ENCODE measurements around the gene PAQR5.

The PAQR5 gene

DNA sequence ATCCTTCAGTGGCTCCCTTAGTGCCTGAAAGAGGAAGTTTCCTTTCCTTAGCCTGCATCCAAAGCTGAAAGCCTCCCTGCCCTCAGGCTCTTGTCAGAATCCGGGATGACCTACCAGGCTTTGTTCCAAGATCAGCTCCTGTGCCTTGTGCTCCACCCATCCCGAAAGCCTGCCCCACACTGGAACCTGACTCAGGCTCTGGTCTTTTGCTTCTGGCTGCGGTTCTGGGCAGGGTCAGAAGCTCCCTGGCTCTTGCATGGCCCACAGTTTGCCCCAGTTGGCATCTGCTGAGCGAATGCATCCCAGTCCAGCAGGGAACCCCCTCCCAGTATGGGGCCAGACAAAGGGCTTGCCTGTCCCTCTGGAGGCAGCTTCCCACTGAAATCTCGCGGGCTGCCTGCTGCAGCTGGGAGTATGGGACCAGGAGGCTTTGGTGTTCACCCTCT, 89.6 kb downstream of the PAQR5 start:
- peak; percentile 56 for DNase-seq (ENCODE audit: low read depth)
- TF ChIP-seq, protein P1, sequence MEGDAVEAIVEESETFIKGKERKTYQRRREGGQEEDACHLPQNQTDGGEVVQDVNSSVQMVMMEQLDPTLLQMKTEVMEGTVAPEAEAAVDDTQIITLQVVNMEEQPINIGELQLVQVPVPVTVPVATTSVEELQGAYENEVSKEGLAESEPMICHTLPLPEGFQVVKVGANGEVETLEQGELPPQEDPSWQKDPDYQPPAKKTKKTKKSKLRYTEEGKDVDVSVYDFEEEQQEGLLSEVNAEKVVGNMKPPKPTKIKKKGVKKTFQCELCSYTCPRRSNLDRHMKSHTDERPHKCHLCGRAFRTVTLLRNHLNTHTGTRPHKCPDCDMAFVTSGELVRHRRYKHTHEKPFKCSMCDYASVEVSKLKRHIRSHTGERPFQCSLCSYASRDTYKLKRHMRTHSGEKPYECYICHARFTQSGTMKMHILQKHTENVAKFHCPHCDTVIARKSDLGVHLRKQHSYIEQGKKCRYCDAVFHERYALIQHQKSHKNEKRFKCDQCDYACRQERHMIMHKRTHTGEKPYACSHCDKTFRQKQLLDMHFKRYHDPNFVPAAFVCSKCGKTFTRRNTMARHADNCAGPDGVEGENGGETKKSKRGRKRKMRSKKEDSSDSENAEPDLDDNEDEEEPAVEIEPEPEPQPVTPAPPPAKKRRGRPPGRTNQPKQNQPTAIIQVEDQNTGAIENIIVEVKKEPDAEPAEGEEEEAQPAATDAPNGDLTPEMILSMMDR (IDR thresholded peaks at IDR 0.05; ENCODE audit: insufficient read depth, low read depth, low read length, missing control alignments) = no peak
- H3K4me3 ChIP-seq (ENCODE audit: low read length) = no peak overlapping the region

DNA sequence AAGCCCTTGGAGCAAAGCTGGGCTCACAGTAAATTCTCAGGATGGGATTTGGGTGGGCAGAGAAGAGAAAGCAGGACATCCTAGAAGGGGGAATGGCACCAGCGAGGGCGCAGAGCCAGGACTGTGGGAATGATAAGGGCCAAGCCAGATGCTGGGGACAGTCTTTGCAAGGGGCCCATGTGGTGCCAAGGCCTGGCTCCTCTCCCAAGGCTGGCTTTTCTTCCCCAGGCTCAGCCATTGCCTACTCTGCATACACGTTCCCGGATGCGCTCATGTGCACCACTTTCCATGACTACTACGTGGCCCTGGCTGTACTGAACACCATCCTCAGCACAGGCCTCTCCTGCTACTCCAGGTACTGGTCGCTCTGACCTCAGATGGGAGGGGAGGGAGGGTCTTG, 90.7 kb downstream of the PAQR5 start:
- DNase-seq (ENCODE audit: low read depth) = no peak
- TF ChIP-seq, protein P1 (IDR thresholded peaks at IDR 0.05; ENCODE audit: insufficient read depth, low read depth, low read length, missing control alignments) = no peak
- H3K4me3 ChIP-seq (ENCODE audit: low read length) = no peak overlapping the region

- DNase-seq (ENCODE audit: low read depth) = peak; percentile 90
- H3K4me3 ChIP-seq (ENCODE audit: low read length) = no peak overlapping the region
- TF ChIP-seq, protein P1 (IDR thresholded peaks at IDR 0.05; ENCODE audit: insufficient read depth, low read depth, low read length, missing control alignments) = no peak
These were observed 91.9 kb downstream of the PAQR5 start for GRCh38 chr15:69390575-69390974.

DNA sequence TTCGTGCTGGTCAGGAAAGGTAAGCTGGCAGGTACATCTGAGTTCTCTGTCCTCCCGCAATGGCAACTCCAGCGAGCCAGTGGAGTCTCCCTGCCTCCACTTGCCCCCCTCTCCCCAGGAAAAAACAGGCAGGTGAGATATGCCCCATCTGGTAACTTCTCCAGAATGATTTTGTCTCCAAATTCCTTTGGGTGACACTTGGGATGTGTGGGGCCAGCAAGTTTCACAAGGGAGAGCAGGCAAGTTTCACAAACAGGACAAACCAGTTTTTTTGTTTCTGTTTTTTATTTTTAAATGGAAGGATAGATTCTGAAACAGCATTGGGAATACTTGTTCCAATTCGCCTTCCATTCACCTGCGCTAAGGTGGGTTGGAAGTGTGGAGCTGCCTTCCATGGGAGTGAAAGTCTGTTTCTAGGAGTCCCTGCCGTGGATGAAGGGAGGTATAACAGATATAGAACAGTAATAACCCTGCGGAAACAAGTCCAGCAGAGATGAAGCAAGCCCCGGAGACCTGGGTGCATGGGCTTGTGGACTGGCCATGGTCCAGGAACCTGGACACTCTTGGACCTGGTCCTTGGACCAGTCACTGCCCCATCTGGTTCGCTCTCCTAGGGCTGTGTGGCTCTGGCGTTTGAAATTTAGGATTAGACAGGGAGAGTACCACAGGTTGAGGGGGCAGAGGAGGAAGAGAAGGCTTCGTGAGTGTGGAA, 92.5 kb downstream of the PAQR5 start:
- TF ChIP-seq, protein P1 (IDR thresholded peaks at IDR 0.05; ENCODE audit: insufficient read depth, low read depth, low read length, missing control alignments) = no peak
- no peak overlapping the region for H3K4me3 ChIP-seq (ENCODE audit: low read length)
- peak; percentile 77 for DNase-seq (ENCODE audit: low read depth)

GRCh38 chr15:69392352-69392751, 93.6 kb downstream of the PAQR5 start:
- TF ChIP-seq, protein P1 (IDR thresholded peaks at IDR 0.05; ENCODE audit: insufficient read depth, low read depth, low read length, missing control alignments) = no peak
- no peak overlapping the region for H3K4me3 ChIP-seq (ENCODE audit: low read length)
- DNase-seq (ENCODE audit: low read depth) = no peak

DNA sequence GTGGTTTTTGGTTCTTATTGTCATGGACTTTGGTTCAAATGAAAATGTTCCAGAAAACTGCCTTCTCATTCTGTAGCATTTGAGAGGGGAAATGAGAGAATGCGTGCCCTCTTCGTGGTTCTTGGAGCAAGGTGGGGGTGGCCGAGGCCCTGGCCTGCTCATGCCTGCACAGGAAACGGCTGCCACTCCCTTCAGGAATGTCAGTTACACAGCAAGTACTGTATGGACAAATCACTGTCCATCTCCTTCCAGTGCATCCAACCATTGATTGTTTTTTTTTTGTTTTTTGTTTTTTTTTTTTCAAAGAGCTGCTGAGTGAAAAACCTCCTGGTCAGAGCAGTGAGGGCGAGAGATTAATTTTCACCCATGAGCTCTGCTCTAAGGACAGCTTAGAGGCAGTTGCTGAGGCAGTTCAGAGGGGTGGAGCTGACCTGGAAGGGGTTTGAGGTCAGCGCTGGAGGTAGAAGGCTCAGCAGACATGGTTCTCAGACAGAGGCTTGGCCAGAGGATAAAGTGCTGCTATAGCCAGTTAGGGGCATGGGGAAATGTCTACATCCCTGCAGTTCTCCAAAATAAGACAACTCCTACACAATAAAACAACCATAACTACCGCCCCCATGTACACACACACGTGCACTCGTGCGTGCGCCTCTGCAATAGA, 95.2 kb downstream of the PAQR5 start:
- TF ChIP-seq, protein P1 (IDR thresholded peaks at IDR 0.05; ENCODE audit: insufficient read depth, low read depth, low read length, missing control alignments) = no peak
- H3K4me3 ChIP-seq (ENCODE audit: low read length) = no peak overlapping the region
- DNase-seq (ENCODE audit: low read depth) = peak; percentile 76

Data from epithelial cell of esophagus (primary cell).